PC-9 (cell line): ENCODE measurements around the gene OR2A2. TPM values are rescaled to one million over a fixed set of nuclear protein-coding genes. Genes with fewer than 3 reads are reported as not detected.
A peak's percentile ranks its signal among the peaks of the same experiment; 100 is the strongest.

Experiments
- BruUV-seq: library from RNA; stranded (reverse); fragments of 400-500 nt; replicated peaks from 2 replicates; lab custom pipeline; 2021; lab: Mats Ljungman, UMichigan
- CTCF ChIA-PET: fragments of 300-600 bp; sonication (Branson Sonifier 250); formaldehyde crosslinking; loops from one replicate; lab custom pipeline; 2022; ENCODE audit warnings: antibody characterized with exemption; lab: Charles Lee
- POLR2A ChIA-PET: fragments of 300-600 bp; sonication (Branson Sonifier 250); formaldehyde crosslinking; loops from one replicate; lab custom pipeline; 2022; ENCODE audit warnings: antibody characterized with exemption; ENCODE audit not compliant: unreplicated experiment; lab: Charles Lee
- DNase-seq, 2 experiments: peaks; one replicate each; pipeline versions ENCODE4 v3.0.0 to v3.0.0-alpha.2; 2015 to 2022; ENCODE audit warnings: mixed read lengths in 1 of 2
- H2AFZ ChIP-seq: fragments of 200-600 bp; sonication (generic); 2 replicates; pipeline ENCODE4 v1.8.1; 2017; ENCODE audit warnings: antibody characterized with exemption
- H3F3A ChIP-seq: fragments of 200-600 bp; sonication (generic); 2 replicates; pipeline ENCODE4 v1.8.1; 2017; ENCODE audit warnings: antibody characterized with exemption, mild to moderate bottlenecking, low read depth; ENCODE audit not compliant: insufficient read depth
- H3K27ac ChIP-seq: fragments of 200-600 bp; sonication (generic); 2 replicates; pipeline ENCODE4 v1.6.1; 2016; ENCODE audit warnings: mixed run types
- H3K27me3 ChIP-seq: fragments of 200-600 bp; sonication (generic); 2 replicates; pipeline ENCODE4 v1.6.1; 2016; ENCODE audit warnings: low read depth, mixed run types; ENCODE audit not compliant: insufficient read depth
- H3K36me3 ChIP-seq: fragments of 200-600 bp; sonication (generic); 2 replicates; pipeline ENCODE4 v1.6.1; 2016; ENCODE audit warnings: low read depth, mixed run types
- H3K4me1 ChIP-seq: fragments of 200-600 bp; sonication (generic); replicated peaks from 2 replicates; pipeline ENCODE4 v1.6.1; 2016; ENCODE audit warnings: mixed run types; ENCODE audit not compliant: insufficient read depth
- H3K4me2 ChIP-seq: fragments of 200-600 bp; sonication (generic); 2 replicates; pipeline ENCODE4 v1.6.1; 2017; ENCODE audit warnings: mixed run types
- H3K4me3 ChIP-seq: fragments of 200-600 bp; sonication (generic); 2 replicates; pipeline ENCODE4 v1.6.1; 2016; ENCODE audit warnings: mixed run types
- H3K79me2 ChIP-seq: fragments of 200-600 bp; sonication (generic); 2 replicates; pipeline ENCODE4 v1.6.1; 2017; ENCODE audit warnings: low read depth, mixed run types
- H3K9me2 ChIP-seq: fragments of 200-600 bp; sonication (generic); 2 replicates; pipeline ENCODE4 v1.8.1; 2017; ENCODE audit warnings: mild to moderate bottlenecking; ENCODE audit not compliant: insufficient read depth
- H3K9me3 ChIP-seq: fragments of 200-600 bp; sonication (generic); 2 replicates; pipeline ENCODE4 v1.8.1; 2016; ENCODE audit warnings: low read depth; ENCODE audit not compliant: insufficient read depth
- H4K20me1 ChIP-seq: fragments of 200-600 bp; sonication (generic); 2 replicates; pipeline ENCODE4 v1.8.1; 2017; ENCODE audit not compliant: insufficient read depth
- EZH2 ChIP-seq: fragments of 200-600 bp; sonication (generic); IDR thresholded peaks from 2 replicates; pipeline ENCODE4 v1.8.0; 2017; ENCODE audit warnings: antibody characterized with exemption, low read depth
- intact Hi-C: fragments of 100-400 bp; cut with micrococcal nuclease; formaldehyde crosslinking; loops from one replicate; pipeline ENCODE4 v1.10.0; 2022; ENCODE audit not compliant: unreplicated experiment
- total RNA-seq: library from RNA; stranded (reverse); gene quantifications from 2 replicates; pipeline ENCODE4 v1.2.3, GENCODE V29; 2021
- TF ChIP-seq, protein P1 (sequence below): fragments of 200-600 bp; sonication (generic); conservative IDR thresholded peaks from 2 replicates; pipeline ENCODE4 v1.6.1; 2017; ENCODE audit warnings: mixed run types, antibody characterized with exemption, mild to moderate bottlenecking, moderate library complexity

The OR2A2 gene
- total RNA-seq, 1 experiment from 2014 or later: not detected

DNA sequence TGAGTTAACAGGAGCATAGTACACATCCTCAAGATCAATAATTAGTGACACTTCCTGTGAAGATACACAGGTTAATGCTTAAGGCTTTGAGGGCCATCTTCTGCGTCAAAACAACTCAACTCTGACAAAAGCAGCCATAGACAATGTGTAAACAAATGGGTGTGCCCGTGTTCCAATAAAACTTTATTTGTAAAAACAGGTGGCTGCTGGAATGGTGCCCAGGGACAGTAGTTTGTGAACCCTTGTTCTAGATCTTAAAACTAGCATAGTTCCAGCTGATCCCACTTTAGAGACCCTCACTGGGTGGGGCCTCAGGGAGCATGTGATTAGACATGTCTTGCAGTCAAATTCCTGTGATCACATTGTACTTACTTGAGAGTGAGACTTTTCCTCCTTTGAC lies 21.3 kb downstream of the OR2A2 start:
- Histone ChIP-seq H3K9me2 (no peaks in the 10 kb centered on the region), H3K4me1 (no peaks in the 10 kb centered on the region), H3K4me2 (no peak overlapping the region), H2AFZ (no peak overlapping the region), H3K79me2 (no peaks in the 10 kb centered on the region), H3K27me3 (no peaks in the 10 kb centered on the region), H3K36me3 (no peaks in the 10 kb centered on the region), H3K4me3 (no peak overlapping the region), H3K9me3 (no peaks in the 10 kb centered on the region), H4K20me1 (no peaks in the 10 kb centered on the region), H3F3A (no peaks in the 10 kb centered on the region), H3K27ac (no peak overlapping the region)
- intact Hi-C loops: no loop called here
- CTCF ChIA-PET: no interaction called here
- DNase-seq: no peak
- POLR2A ChIA-PET: no interaction called here
- TF ChIP-seq, protein P1, sequence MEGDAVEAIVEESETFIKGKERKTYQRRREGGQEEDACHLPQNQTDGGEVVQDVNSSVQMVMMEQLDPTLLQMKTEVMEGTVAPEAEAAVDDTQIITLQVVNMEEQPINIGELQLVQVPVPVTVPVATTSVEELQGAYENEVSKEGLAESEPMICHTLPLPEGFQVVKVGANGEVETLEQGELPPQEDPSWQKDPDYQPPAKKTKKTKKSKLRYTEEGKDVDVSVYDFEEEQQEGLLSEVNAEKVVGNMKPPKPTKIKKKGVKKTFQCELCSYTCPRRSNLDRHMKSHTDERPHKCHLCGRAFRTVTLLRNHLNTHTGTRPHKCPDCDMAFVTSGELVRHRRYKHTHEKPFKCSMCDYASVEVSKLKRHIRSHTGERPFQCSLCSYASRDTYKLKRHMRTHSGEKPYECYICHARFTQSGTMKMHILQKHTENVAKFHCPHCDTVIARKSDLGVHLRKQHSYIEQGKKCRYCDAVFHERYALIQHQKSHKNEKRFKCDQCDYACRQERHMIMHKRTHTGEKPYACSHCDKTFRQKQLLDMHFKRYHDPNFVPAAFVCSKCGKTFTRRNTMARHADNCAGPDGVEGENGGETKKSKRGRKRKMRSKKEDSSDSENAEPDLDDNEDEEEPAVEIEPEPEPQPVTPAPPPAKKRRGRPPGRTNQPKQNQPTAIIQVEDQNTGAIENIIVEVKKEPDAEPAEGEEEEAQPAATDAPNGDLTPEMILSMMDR: no peak
- no peak for TF ChIP-seq EZH2
- BruUV-seq: no TSS peak

- Histone ChIP-seq H3K4me3 (no peak overlapping the region), H3F3A (no peaks in the 10 kb centered on the region), H3K9me3 (no peaks in the 10 kb centered on the region), H3K4me1 (no peaks in the 10 kb centered on the region), H2AFZ (no peak overlapping the region), H3K27me3 (no peaks in the 10 kb centered on the region), H3K79me2 (no peaks in the 10 kb centered on the region), H3K9me2 (no peaks in the 10 kb centered on the region), H3K36me3 (no peaks in the 10 kb centered on the region), H3K4me2 (no peak overlapping the region), H4K20me1 (no peaks in the 10 kb centered on the region), H3K27ac (no peak overlapping the region)
- BruUV-seq: no TSS peak
- TF ChIP-seq EZH2: no peak
- TF ChIP-seq, protein P1: no peak
- CTCF ChIA-PET: no interaction called here
- peak in 1 of 2 experiments; percentile 3 for DNase-seq
- intact Hi-C loops: no loop called here
- POLR2A ChIA-PET: no interaction called here
Measured at GRCh38 chr7:144132262-144132661, 22.9 kb downstream of the OR2A2 start.

GRCh38 chr7:144133307-144133706 lies 23.9 kb downstream of the OR2A2 start:
- H3K27me3 ChIP-seq: no peaks in the 10 kb centered on the region
- peak in 1 of 2 experiments; percentile 11 for DNase-seq
- intact Hi-C loops: no loop called here
- H3K36me3 ChIP-seq: no peaks in the 10 kb centered on the region
- H3F3A ChIP-seq: no peaks in the 10 kb centered on the region
- H3K4me3 ChIP-seq: no peak overlapping the region
- H3K79me2 ChIP-seq: no peaks in the 10 kb centered on the region
- BruUV-seq: no TSS peak
- ChIA-PET CTCF (no interaction called here), POLR2A (no interaction called here)
- no peak overlapping the region for H2AFZ ChIP-seq
- no peaks in the 10 kb centered on the region for H4K20me1 ChIP-seq
- H3K9me3 ChIP-seq: no peaks in the 10 kb centered on the region
- no peaks in the 10 kb centered on the region for H3K9me2 ChIP-seq
- H3K4me1 ChIP-seq: no peaks in the 10 kb centered on the region
- no peak overlapping the region for H3K27ac ChIP-seq
- no peak overlapping the region for H3K4me2 ChIP-seq
- TF ChIP-seq EZH2: no peak
- TF ChIP-seq, protein P1: no peak
